Stimulated activated CD4-positive, alpha-beta T cell treated with anti-CD3 and anti-CD28 coated beads, Interleukin-1b, Interleukin-23, amount 100 ng/mL, for 4 hours (primary cell): ENCODE measurements around the gene ZNF335.
A peak's percentile ranks its signal among the peaks of the same experiment; 100 is the strongest.
"Not testable (repeated sequence)": the region's sequence is repeated elsewhere in the genome, so short reads cannot be mapped to it uniquely, and the experiment has no call there.

Source experiments
- DNase-seq, 2 donors: peaks; one replicate each; pipeline ENCODE4 v3.0.0-alpha.2; 2020; ENCODE audit warnings: low read depth in 2 of 2

Gene ZNF335

DNA sequence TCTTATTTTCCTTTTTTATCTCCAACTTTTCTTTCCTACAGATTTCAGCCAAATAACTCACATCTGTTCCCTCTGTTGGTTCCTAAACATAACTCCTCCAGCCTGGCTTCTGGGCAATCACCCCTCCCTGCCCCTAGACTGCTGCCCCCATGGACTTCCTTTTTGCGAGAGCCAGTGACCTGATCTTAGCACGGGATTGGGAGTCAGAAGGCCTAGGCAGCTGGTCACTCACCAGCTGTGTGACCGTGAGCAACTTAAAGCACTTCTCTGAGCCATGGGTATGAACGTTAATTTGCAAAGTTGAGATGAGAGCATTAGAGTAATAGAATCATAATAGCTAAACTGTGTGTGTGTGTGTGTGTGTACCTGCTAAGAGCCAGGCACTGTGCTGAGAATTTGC lies 32.2 kb upstream of the ZNF335 start:
- DNase-seq = no peak

- no peak for DNase-seq
Measured at GRCh38 chr20:46002008-46002407, 30.0 kb upstream of the ZNF335 start.

GRCh38 chr20:46001498-46001897 lies 29.5 kb upstream of the ZNF335 start:
- DNase-seq = no peak

DNA sequence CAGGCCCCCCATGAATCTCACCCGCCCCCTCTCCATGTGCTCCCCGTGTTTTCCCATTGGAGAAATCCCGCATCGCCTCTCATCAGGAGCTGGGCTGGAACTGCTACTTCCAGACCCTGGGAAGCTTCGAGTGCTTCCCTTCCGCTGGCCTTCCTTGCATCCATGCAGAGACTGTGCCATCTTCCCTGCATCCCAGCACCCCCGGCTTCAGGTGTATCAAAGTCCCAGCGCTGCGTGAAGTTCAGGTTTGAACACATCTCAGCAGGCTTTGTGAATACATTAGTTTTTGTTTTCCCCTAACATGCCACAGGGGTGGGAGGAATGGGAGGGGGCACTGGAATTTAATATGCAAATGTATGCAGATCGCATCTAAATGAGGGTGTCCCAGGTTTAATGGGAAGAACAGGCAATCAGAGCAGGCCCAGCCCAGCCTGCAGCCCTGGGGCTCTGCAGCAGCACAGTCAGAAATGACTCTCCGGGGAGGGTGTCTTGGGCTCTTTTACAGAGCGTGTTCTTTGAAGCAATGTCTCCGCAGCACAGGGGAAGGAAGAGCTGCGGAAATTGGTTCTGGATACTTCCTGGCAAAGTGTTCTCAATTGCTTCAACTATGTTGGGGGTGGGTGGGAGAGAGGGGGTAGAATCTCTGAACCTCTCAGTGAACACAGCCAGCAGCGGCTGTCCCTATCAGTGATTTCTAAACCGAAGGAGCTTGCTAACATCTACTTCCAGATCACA lies 28.4 kb upstream of the ZNF335 start:
- DNase-seq = no peak

DNA sequence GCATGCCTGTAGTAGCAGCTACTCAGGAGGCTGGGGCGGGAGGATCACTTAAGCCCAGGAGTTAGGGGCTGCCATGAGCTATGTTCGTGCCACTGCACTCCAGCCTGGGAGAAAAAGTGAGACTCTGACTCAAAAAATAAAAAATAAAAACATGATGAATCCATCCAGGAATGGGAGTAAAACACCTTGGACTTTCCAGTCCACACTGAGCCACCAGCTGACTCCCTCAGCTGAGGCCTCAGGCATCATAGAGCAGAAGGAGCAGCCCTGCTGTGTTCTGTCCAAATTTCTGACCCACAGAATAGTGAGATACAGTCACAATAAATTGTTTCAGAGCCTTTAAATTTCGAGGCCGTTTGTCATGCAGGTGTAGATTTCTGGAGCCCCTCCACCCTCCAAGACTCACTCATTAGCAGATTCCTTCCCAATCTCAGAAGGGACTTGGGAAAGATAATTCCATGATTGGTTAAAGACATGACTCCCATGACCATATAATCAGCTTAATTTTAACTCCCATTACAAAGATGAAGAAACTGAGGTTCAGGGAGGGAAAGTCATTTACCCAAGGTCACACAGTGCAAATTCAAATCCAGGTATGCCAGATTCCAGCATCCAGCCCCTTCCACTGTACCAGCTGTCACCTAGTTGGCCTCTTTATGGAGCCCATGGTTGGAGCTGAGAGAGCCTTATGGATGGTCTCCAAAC lies 27.7 kb upstream of the ZNF335 start:
- DNase-seq = no peak

DNA sequence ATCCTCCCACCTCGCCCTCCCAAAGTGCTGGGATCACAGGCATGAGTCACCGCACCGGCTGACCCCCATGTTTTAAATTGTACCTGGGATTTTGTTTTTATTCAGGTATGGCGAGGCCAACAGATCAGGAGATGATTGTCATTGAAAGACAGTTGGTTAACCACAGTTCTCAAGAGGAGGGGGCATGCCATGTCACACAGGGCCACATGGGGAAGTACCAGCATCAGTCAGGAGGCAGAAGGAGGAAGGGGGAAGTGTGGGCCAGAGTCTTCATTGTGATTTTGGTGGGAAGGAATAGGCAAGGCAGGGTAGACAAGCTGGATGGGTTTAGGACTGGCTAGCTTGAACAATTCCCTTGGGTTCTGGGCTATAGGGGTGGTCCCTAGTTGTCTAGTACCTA lies 26.8 kb upstream of the ZNF335 start:
- DNase-seq = no peak

- no peak for DNase-seq
Measured at GRCh38 chr20:45998337-45998736, 26.3 kb upstream of the ZNF335 start.

- no peak for DNase-seq
Measured at GRCh38 chr20:45997187-45997586, 25.2 kb upstream of the ZNF335 start.

DNA sequence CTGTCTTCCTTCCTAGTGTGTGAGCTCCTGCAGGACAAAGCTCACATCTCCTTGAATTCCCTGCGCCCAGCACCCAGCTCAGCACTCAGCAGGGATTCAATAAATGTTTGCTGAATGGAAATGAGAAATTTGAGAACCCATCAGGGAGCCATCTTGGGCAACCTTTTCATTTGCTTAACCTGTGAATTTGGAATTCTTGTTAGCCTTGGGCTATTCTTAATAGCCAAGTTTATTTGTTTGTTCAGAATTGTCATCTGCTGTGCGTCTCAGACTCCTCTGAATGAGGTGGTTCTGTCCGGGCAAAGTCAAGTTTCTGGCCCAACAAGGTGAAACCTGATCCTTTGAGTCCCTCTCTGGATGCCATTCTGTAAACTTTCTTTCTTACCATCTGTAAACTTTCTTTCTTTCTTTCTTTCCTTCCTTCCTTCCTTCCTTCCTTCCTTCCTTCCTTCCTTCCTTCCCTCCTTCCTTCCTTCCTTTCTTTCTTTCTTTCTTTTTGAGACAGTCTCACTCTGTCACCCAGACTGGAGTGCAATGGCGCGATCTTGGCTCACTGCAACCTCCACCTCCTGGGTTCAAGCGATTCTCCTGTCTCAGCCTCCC lies 23.6 kb upstream of the ZNF335 start:
- not testable (repeated sequence) for DNase-seq

GRCh38 chr20:45994761-45995493 lies 22.9 kb upstream of the ZNF335 start:
- DNase-seq = no peak

- no peak for DNase-seq
Measured at GRCh38 chr20:45993197-45993951, 21.4 kb upstream of the ZNF335 start.

DNA sequence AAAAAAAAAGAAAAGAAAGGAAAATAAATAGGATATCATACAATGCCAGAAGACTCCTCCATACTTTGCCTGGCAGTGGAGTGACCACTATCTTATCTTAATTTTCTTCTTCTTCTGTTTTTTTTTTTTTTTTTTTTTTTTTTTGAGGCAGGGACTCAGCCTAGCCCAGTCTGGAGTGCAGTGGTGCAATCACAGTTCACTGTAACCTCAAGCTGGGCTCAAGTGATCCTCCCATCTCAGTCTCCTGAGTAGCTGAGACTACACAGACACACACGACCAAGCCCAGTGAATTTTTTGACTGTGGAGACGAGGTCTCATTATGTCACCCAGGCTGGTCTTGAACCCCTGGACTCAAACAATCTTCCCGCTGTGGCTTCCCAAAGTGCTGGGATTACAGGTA lies 19.6 kb upstream of the ZNF335 start:
- DNase-seq = no peak

- DNase-seq = not testable (repeated sequence)
Measured at GRCh38 chr20:45988830-45989229, 16.8 kb upstream of the ZNF335 start.

DNA sequence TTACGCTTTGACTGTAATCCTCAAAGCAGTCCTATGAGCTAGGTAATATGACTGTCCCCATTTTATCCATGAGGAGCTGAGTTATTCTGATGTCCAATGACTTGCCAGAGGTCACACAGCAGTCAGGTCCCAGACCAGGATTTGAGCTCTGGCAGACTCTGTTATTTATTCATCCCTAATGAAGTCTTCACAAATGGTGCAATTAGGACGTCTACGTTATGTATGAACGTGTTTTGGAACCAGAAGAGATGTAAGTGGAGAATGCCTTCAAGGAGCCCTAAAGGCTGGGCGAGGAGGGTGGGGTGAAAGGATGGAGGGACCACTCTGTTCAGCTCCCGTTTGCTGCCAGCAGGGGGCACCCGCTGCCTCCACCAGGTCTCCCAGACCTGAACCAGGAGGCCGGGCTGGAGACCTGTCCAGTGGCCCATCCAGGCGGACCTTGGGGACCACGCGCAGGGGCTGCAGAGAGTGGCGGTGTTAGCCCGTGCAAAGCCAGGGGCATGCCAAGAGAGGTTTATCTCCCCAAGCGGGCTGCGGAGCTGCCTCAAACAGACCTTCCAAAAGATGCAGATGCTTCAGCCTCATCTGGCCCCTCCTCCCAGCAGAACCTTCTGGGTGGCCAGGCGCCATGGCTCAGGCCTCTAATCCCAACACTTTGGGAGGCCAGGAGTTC lies 15.2 kb upstream of the ZNF335 start:
- DNase-seq = peak; percentile 67 to 76

GRCh38 chr20:45985573-45985972 lies 13.6 kb upstream of the ZNF335 start:
- DNase-seq = no peak

DNA sequence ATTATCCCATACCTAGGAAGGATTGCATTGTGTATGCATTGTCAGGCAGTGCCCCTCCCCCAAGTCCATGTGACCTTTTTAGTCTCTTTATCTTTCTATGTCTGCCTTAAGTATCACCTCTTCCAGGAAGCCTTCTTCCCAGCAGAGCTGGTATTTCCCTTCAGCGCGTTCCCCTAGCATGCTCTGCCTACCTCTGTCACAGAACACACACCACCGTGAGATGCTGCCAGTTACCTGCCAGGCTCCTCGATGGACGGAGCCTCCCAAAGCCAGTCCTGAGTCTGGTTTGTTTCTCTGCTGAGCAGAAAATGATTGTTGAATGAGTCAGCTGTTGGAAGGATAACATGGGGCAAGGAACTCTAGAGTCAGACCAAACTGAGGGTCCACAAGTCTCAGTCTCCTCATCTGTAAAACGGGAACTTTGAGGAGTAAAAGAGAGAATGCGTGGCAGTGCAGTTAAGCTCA lies 11.3 kb upstream of the ZNF335 start:
- no peak for DNase-seq

DNA sequence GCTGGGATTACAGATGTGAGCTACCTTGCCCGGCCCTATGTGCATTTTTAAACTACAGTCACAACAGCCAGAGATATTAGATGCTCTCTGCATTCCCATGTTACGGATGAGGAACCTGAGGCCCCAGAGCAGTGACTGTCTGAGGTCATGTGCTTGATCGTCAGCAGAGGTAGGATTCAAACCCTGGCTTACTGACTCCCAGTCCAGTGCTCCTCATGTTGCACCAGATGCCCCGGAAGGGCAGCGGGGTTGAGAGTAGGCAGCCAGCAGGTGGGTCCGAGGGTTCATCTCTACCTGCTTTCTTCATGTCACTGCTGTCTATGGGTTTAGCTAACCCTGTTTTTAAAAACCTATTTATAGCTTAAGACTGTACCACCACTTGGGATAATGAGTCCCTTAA lies 9.3 kb upstream of the ZNF335 start:
- DNase-seq = no peak

- DNase-seq = no peak
Measured at GRCh38 chr20:45976086-45976485, 4.1 kb upstream of the ZNF335 start.

DNA sequence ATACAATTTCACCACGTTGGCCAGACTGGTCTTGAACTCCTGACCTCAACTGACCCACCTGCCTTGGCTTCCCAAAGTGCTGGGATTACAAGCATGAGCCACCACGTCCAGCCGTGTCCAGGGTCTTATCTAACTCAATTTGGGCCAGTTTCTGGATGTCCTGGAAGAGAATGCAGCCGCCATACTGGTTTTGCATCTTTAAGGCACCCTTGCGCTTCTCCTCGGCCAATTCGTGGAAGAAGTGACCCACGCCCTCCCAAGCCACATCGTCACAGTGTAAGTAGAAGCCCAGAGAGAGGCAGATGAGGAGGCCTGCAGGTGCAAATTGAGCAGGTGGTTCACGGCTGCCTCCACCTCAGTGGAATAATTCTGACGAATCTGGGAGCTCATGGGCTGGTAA lies 3.7 kb upstream of the ZNF335 start:
- DNase-seq = no peak

DNA sequence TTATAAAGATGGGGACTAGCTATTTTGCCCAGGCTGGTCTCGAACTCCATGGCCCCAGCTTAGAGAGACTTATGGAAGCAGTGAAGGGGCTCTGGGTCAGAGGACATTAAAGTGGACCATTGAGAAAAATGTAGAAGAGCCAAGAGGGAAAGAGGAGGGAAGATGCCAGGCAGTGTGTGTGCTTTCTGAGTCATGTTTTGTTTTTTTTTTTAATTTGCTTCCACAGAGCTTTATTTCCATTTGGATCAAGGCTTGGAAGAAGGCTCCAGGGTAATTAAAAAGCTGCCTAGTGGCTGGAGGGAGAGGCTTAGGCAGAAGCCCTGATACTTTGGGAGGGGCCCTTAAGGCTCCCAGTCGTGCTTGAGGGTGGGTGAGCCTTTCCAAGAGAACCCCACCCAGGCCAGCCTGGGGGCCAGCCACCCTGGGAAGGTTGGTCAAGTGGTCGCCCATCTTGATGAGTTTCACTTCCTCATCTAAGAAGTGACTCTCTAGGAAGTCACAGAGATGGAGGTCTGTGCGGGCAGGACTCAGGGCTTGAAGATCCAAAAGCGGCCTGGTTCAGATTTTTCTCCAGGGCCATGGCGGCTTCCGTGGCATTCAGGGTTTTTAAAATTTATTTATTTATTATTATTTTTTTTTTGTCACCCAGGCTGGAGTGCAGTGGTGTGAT lies 3.0 kb upstream of the ZNF335 start:
- no peak for DNase-seq
